Mesodermal cell (in vitro differentiated cells): ENCODE measurements around the gene STX12.
"Not testable (repeated sequence)": the region's sequence is repeated elsewhere in the genome, so short reads cannot be mapped to it uniquely, and the experiment has no call there.

Source experiments
- H3K27ac ChIP-seq: 2 replicates; pipeline ENCODE4 v1.7.0; 2013; ENCODE audit warnings: mild to moderate bottlenecking, low read depth, low read length, moderate library complexity; ENCODE audit not compliant: severe bottlenecking
- H3K36me3 ChIP-seq: 2 replicates; pipeline ENCODE4 v1.7.1; 2013; ENCODE audit warnings: mild to moderate bottlenecking, low read length, moderate library complexity; ENCODE audit not compliant: control insufficient read depth, insufficient read depth
- H3K4me1 ChIP-seq: one replicate; pipeline ENCODE4 v1.7.1; 2013; ENCODE audit warnings: mild to moderate bottlenecking, low read length; ENCODE audit not compliant: insufficient read depth, control insufficient read depth, poor library complexity, severe bottlenecking
- H3K4me3 ChIP-seq: 2 replicates; pipeline ENCODE4 v1.7.0; 2013; ENCODE audit warnings: low read length, control low read depth, mild to moderate bottlenecking; ENCODE audit not compliant: insufficient read depth, poor library complexity, severe bottlenecking; ENCODE audit errors: extremely low read depth
- H3K9me3 ChIP-seq: 2 replicates; pipeline ENCODE4 v1.7.1; 2013; ENCODE audit warnings: mild to moderate bottlenecking, low read length, moderate library complexity; ENCODE audit not compliant: control insufficient read depth
- WGBS, 2 experiments: methylation state at CpG; one replicate each; pipeline ENCODE4 v1.1.5; 2013; ENCODE audit warnings: missing lambda C conversion rate in 2 of 2; ENCODE audit not compliant: insufficient coverage in 2 of 2; 5-methylcytosine and 5-hydroxymethylcytosine counted together

The STX12 gene

DNA sequence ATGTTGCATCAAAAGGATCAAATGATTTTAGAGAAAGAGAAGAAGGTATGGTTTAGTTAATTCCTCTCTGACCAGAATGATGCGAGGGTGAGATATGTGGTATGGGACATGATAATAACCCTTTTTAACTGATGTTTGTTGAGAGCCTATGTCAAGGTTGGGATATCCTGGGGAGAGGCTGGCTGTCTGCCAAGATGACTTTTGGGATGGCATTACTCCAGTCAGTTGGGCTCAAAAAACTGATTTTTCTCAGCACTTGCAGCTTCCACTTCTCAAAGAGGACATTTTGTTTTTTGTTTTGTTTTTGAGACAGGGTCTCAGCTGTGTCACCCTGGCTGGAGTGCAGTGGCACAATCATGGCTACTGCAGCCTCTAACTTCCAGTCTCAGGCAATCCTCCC, 17.7 kb upstream of the STX12 start:
- Histone ChIP-seq H3K9me3 (no peaks in the 10 kb centered on the region), H3K27ac (no peak overlapping the region), H3K36me3 (peaks cover 46% of the 10 kb centered on the region), H3K4me1 (no peaks in the 10 kb centered on the region), H3K4me3 (no peak overlapping the region)
- WGBS, 2 experiments: 80 to 100% methylated on average over 1 of the region's 1 CpG

DNA sequence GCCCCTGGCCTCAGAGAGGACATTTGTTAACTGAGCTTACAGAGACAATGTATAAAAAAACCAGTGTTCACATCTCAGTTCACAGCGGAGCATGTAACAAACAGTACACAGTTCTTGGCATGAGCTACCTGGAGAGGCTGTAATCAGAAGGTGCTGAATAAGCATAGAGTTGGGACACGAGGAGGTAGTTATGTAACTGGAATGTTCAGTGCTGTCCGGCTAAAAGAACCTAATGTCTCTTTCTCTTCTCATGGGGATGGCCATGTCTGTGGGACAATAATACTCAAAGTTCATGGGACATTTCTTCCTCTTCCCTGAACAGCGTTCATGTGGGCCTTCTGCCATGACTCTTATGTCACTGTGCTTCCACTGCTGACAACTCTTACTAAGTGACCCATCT, 17.2 kb upstream of the STX12 start:
- WGBS, 2 experiments: 74 to 93% methylated on average over 2 to 3 of the region's 4 CpGs
- peaks cover 49% of the 10 kb centered on the region for H3K36me3 ChIP-seq
- no peak overlapping the region for H3K27ac ChIP-seq
- H3K4me1 ChIP-seq: no peaks in the 10 kb centered on the region
- H3K9me3 ChIP-seq: no peaks in the 10 kb centered on the region
- no peak overlapping the region for H3K4me3 ChIP-seq

DNA sequence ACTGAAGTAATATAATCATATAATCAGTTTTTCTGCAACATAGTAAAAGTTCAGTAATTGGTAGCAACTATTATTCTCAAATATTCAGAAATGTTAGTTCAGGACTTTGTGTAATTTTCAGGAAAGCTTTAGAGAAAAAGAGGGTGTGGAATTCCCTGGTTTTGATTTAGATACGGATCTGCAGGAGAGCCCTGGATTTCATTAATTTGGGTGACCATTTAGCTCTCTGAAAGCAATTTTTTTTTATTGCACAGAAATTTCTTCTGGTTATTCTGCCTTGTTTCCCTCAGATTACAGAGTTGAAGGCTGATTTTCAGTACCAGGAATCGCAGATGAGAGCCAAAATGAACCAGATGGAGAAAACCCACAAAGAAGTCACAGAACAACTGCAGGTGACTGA, 13.8 kb upstream of the STX12 start:
- no peak overlapping the region for H3K4me3 ChIP-seq
- H3K36me3 ChIP-seq: peaks cover 49% of the 10 kb centered on the region
- no peaks in the 10 kb centered on the region for H3K4me1 ChIP-seq
- H3K9me3 ChIP-seq: no peaks in the 10 kb centered on the region
- WGBS, 2 experiments: 92 to 100% methylated on average over 1 to 2 of the region's 2 CpGs
- H3K27ac ChIP-seq: no peak overlapping the region

DNA sequence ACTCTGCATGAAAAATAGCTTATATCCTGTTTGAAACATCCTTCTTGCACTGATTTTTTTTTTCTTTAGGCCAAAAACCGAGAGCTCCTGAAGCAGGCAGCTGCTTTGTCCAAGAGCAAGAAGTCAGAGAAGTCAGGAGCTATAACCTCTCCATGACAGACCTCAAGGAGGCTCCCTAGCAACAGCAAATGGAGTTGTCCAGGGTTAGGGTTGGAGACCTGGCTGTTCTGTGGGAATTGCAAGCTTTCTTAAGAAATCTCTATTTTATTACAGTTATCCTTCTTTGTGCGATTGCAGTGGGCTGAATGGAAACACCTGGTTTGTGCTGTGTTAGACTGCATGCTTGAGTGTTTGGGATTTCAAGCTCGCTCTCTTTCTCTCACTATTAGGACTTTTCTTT, 12.6 kb upstream of the STX12 start:
- Histone ChIP-seq H3K4me1 (no peaks in the 10 kb centered on the region), H3K27ac (no peak overlapping the region), H3K36me3 (peaks cover 41% of the 10 kb centered on the region), H3K9me3 (no peaks in the 10 kb centered on the region), H3K4me3 (no peak overlapping the region)
- WGBS, 2 experiments: 50 to 100% methylated on average over 1 of the region's 3 CpGs

DNA sequence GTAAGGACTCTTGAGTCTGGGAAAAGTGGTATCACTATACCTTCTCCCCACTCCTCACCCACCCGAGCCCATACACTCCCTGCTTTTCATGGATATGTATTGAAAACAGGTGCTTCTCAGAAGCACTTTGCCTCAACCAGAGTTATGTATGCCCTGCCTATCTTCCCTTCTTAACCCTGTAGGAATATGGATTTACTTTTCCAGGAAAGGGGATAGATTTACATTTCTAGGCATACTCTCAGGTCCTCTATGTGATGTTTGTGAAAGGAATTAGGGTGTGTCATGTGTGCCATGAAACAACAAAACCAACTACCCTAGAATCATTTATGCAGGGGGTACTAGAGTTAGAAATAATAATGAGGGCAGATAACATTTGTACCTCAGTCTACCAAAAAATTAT, 11.0 kb upstream of the STX12 start:
- Histone ChIP-seq H3K9me3 (no peaks in the 10 kb centered on the region), H3K4me1 (no peaks in the 10 kb centered on the region), H3K27ac (no peak overlapping the region), H3K4me3 (no peak overlapping the region), H3K36me3 (peaks cover 36% of the 10 kb centered on the region)
- WGBS, 2 experiments: 80% methylated on average over 1 of the region's 1 CpG; no CpG with 5 or more reads in 1 of the 2 experiments

DNA sequence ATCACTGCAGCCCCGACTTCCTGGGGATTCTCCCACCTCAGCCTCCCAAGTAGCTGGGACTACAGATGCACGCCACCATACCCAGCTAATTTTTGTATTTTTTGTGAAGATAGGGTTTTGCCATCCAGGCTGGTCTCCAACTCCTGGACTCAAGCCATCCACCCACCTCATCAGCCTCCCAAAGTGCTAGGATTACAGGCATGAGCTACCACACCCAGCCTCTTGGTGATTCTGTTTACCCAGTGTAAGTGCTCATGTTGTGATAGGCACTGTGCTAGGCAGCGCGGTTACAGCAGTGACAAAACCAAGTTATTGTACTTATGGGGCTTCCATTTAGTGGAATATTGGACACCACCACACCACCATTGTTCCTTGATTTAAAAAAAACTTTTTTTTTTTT, 9.7 kb upstream of the STX12 start:
- Histone ChIP-seq H3K27ac (no peak overlapping the region), H3K9me3 (no peaks in the 10 kb centered on the region), H3K36me3 (peaks cover 32% of the 10 kb centered on the region), H3K4me3 (no peak overlapping the region), H3K4me1 (no peaks in the 10 kb centered on the region)
- 100% methylated on average over 2 of the region's 4 CpGs; no CpG with 5 or more reads in 1 of the 2 experiments for WGBS, 2 experiments

DNA sequence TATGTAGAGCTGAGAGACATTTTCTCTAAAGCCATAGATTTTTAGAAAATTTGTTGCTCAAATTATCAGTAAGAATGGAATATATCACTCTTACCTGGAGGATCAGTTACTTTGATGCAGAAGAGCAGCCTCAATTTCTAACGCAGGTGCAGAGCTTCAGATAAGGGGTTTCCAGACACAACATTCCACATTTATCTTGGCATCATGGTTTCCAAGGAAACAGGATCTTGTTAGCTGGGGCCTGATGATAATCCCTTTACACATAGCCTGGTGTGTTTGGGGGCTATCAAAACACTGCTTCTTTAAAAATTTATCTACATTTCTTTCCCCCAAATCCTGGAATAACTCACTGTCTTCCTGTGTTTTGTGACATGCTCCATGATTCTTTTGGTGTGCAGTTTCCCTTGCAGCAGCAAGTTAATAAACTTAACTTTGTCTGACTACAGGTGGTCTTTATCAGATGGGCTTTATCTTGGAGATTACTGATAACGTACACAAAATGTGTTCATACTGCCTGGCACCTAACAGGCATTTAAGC, 2.7 kb upstream of the STX12 start:
- Histone ChIP-seq H3K9me3 (no peaks in the 10 kb centered on the region), H3K36me3 (no peaks in the 10 kb centered on the region), H3K27ac (no peak overlapping the region), H3K4me3 (no peak overlapping the region), H3K4me1 (peaks cover 9% of the 10 kb centered on the region)
- 60 to 80% methylated on average over 1 of the region's 2 CpGs for WGBS, 2 experiments

DNA sequence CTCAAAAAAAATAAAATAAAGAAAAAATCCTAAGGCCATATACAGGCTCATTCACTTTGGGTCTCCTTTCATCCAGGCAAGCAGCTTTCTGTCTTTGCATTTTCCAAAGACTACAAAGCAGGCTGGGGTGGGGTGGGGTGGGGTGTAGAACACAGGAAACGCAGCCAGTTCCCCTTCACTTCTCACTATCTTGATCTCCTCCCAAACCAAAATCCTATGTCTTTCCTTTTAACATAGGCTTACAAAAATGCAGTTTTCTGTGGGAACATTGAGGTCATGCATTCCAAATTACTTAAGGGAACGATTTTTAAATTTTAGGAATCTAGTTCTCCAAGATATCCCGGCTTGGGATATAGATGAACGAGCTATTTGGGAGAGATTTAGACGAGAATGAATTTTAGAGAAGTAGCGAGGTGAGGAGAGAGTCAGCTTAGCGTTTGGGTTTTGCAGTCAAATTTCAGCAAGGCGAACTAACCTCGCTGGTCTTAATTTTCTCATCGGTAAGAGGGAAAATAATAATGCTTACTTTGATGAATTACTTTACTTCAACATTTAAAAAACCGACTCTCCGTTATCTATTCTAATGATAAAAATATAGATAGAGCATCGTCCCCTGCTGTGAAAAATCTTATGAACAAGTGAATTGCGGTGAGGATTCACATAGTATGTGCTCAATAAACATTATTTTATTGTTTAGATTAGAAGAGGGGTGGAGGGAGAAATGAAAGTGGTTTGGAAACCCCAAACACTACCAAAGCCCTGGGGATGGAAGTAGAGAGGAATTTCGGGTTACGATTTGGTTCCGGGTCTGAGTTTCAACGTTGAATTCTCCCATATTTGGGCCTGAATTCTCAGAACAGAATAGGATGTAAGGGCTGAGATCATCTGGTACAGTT, 735 bp upstream of the STX12 start:
- Histone ChIP-seq H3K36me3 (peaks cover 3% of the 10 kb centered on the region), H3K4me1 (peaks cover 9% of the 10 kb centered on the region), H3K4me3 (peak overlapping the region; percentile 87), H3K27ac (peak overlapping the region; percentile 71), H3K9me3 (no peaks in the 10 kb centered on the region)
- 67 to 75% methylated on average over 7 to 8 of the region's 18 CpGs for WGBS, 2 experiments

DNA sequence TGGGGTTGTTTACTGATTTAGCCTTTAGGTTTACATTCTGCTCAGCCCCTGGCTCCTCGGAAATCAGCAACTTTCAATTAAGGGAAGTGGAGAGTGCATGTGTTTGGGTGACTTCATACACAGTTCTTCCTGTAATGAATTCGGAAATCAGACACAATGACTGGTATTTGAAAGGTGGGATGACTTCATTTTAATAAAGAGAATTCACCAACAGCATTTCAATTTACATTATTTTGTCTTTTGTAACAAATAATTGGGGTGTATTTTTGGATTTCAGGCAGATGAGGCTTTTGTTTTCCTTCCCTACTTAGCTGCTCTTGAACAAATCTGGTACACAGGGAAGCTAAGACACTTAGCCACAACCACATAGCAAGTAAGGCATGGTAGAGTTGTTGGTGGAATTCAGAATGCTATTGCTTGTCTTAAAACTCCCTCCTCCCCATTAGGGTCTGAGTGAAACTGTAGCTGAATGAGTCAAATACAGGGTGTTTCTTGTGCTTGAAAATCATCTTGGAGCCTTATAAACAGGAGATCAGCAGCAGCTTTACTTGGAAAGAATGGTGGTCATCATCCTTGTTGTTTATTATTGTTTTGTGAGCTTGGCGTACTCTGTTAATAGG, 917 bp downstream of the STX12 start:
- Histone ChIP-seq H3K36me3 (peaks cover 3% of the 10 kb centered on the region), H3K27ac (peak overlapping the region; percentile 76), H3K4me1 (peaks cover 9% of the 10 kb centered on the region), H3K9me3 (no peaks in the 10 kb centered on the region), H3K4me3 (peak overlapping the region; percentile 87)
- no CpG with 5 or more reads among the region's 3 CpGs for WGBS, 2 experiments

DNA sequence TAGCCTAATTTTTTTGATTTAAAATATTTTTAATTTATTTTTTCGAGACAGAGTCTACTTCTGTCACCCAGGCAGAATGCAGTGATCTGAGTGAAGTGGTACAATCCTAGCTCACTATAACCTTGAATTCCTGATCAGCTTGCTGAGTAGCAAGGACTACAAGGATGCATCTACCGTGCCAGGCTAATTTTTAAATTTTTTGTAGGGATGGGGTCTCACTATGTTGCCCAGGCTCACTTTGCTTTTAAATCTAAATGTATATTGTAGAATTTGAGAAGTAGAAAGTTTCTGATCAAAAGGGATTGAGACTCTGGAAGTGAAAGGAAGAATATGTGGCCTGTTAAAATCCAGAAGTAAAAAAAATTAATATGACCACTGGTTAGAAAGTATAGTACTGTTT, 1.6 kb downstream of the STX12 start:
- H3K4me3 ChIP-seq: no peak overlapping the region
- H3K9me3 ChIP-seq: no peaks in the 10 kb centered on the region
- WGBS, 2 experiments: 100% methylated on average over 1 of the region's 2 CpGs; no CpG with 5 or more reads in 1 of the 2 experiments
- H3K4me1 ChIP-seq: peaks cover 9% of the 10 kb centered on the region
- H3K36me3 ChIP-seq: peaks cover 3% of the 10 kb centered on the region
- no peak overlapping the region for H3K27ac ChIP-seq

DNA sequence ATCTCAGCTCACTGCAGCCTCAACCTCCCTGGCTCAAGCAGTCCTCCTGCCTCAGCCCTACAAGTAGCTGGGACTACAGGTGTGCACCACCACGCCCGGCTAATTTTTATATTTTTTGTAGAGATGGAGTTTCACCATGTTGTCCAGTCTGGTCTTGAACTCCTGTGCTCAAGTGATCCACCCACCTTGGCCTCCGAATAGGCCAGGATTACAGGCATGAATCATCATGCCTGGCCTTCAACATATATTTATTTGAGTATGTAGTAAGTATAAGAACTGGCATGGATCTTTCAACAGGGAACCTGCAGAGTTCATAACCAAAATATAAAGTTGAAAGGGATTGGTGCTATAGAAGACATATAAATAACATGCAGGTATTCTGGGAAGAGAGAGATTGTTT, 2.3 kb downstream of the STX12 start:
- H3K4me3 ChIP-seq, H3K4me1 ChIP-seq, H3K36me3 ChIP-seq, H3K27ac ChIP-seq, H3K9me3 ChIP-seq: not testable (repeated sequence)
- no CpG with 5 or more reads among the region's 3 CpGs for WGBS, 2 experiments
